ENCODE results near the gene HTRA1.
A peak's percentile ranks its signal among the peaks of the same experiment; 100 is the strongest.

HTRA1 gene

DNA sequence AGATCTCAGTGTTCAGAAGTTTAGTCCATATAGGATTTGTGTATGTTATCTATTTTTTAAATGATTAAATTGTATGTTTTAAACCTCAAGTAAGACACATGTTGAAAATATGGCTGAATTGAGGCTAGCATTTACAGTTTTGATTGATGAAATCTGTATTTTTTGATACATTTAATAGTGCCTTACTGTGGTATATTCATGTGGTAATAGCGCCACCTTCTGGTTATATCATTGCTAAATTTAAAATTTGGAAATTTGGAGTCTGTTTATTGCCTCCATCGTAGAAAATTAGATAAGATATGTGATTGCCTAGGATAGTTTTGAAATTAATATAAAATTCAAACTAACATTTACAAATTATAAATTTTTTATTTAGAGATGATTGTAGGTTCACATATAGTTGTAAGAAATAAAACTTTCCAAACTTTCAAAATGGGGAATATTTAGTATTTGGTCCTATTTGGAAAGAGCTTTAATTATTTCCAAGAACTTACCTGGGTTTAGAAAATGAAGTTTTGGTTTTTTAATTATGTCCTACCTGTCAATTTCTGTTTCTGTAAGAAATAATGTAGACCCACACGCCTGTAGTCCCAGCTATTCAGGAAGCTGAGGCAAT, 26.0 kb upstream of the HTRA1 start:
- H3K9me3 Mint-ChIP-seq: peaks cover 4% of the 10 kb centered on the region
- TF ChIP-seq, protein P1, sequence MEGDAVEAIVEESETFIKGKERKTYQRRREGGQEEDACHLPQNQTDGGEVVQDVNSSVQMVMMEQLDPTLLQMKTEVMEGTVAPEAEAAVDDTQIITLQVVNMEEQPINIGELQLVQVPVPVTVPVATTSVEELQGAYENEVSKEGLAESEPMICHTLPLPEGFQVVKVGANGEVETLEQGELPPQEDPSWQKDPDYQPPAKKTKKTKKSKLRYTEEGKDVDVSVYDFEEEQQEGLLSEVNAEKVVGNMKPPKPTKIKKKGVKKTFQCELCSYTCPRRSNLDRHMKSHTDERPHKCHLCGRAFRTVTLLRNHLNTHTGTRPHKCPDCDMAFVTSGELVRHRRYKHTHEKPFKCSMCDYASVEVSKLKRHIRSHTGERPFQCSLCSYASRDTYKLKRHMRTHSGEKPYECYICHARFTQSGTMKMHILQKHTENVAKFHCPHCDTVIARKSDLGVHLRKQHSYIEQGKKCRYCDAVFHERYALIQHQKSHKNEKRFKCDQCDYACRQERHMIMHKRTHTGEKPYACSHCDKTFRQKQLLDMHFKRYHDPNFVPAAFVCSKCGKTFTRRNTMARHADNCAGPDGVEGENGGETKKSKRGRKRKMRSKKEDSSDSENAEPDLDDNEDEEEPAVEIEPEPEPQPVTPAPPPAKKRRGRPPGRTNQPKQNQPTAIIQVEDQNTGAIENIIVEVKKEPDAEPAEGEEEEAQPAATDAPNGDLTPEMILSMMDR (IDR thresholded peaks at IDR 0.05; ENCODE audit: unreplicated experiment in 3 of 3): peak; percentile 64 to 80 (median 72)
- H3K36me3 Mint-ChIP-seq (ENCODE audit: low read depth): peaks cover 14% of the 10 kb centered on the region
- H3K4me3 Mint-ChIP-seq: no peak overlapping the region
- no peaks in the 10 kb centered on the region for H3K27me3 Mint-ChIP-seq (ENCODE audit: low read depth)
- no peaks in the 10 kb centered on the region for H3K4me1 Mint-ChIP-seq
- H3K27ac Mint-ChIP-seq: no peak overlapping the region

DNA sequence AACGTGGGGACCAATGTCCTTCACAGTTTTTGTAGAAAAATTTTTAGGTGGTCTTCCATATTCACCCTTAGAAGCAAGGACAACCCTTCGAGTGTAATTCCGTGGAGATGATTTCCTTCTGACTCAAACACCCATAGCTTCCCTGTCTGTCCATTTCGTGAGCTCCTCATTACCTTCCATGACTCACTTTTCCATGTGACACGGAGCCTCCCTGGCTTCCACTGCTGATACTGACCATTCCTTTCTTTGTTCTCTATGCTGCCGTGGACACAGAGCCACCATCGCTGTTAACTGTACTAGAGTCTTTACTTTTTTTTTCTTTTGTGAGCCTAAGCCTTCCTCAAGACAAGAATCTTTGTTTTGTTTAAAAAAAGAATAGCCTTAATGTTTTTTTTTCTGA, 19.4 kb upstream of the HTRA1 start:
- Mint-ChIP-seq H3K4me1 (no peaks in the 10 kb centered on the region), H3K27me3 (ENCODE audit: low read depth) (no peaks in the 10 kb centered on the region), H3K9me3 (peaks cover 12% of the 10 kb centered on the region), H3K36me3 (ENCODE audit: low read depth) (peaks cover 15% of the 10 kb centered on the region), H3K27ac (peak overlapping the region in 1 of 3 experiments; percentile 5), H3K4me3 (no peak overlapping the region)
- TF ChIP-seq, protein P1 (IDR thresholded peaks at IDR 0.05; ENCODE audit: unreplicated experiment in 3 of 3): no peak

DNA sequence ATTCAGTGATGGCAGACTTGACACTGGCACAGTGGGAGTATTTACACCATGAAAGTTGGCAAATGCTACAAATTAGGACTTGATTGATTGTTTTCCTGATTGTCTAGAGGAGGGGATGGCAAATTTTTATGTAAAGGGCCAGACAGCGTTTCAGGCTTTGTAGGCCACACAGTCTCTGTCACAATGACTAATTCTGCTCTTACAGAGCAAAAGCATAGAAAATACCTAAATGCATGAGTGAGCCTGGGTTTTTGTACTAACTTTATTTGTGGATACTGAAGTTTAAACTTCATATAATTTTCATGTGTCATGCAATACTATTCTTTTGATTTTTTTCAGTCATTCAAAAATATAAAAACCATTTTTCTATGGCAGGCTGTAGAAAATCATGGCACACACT, 15.9 kb upstream of the HTRA1 start:
- Mint-ChIP-seq H3K36me3 (ENCODE audit: low read depth) (peaks cover 7% of the 10 kb centered on the region), H3K4me1 (peaks cover 6% of the 10 kb centered on the region), H3K9me3 (peaks cover 8% of the 10 kb centered on the region), H3K4me3 (no peak overlapping the region), H3K27me3 (ENCODE audit: low read depth) (no peaks in the 10 kb centered on the region), H3K27ac (no peak overlapping the region)
- TF ChIP-seq, protein P1 (IDR thresholded peaks at IDR 0.05; ENCODE audit: unreplicated experiment in 3 of 3): no peak

DNA sequence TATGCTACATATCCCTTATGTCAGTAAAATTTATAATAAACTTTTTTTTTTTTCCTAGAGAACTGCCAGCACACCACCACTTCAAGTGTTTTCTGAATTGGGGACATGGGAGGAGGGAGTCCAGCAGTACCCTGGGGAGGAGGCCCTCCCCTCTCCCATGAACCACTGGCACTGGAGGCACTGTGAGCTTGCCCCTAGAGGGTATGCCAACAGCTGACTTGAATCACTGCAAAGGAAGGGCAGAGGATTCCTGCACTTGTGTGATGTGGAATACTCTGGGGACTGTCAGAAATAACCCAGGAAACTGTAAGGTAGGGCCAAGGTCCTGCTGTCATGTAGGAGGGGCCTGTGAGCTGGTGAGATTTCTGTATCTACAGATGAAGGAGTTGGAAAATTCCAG, 15.4 kb upstream of the HTRA1 start:
- H3K4me3 Mint-ChIP-seq: no peak overlapping the region
- peaks cover 8% of the 10 kb centered on the region for H3K9me3 Mint-ChIP-seq
- peaks cover 10% of the 10 kb centered on the region for H3K4me1 Mint-ChIP-seq
- H3K27me3 Mint-ChIP-seq (ENCODE audit: low read depth): peaks cover 2% of the 10 kb centered on the region
- H3K36me3 Mint-ChIP-seq (ENCODE audit: low read depth): peaks cover 7% of the 10 kb centered on the region
- H3K27ac Mint-ChIP-seq: no peak overlapping the region
- TF ChIP-seq, protein P1 (IDR thresholded peaks at IDR 0.05; ENCODE audit: unreplicated experiment in 3 of 3): no peak

DNA sequence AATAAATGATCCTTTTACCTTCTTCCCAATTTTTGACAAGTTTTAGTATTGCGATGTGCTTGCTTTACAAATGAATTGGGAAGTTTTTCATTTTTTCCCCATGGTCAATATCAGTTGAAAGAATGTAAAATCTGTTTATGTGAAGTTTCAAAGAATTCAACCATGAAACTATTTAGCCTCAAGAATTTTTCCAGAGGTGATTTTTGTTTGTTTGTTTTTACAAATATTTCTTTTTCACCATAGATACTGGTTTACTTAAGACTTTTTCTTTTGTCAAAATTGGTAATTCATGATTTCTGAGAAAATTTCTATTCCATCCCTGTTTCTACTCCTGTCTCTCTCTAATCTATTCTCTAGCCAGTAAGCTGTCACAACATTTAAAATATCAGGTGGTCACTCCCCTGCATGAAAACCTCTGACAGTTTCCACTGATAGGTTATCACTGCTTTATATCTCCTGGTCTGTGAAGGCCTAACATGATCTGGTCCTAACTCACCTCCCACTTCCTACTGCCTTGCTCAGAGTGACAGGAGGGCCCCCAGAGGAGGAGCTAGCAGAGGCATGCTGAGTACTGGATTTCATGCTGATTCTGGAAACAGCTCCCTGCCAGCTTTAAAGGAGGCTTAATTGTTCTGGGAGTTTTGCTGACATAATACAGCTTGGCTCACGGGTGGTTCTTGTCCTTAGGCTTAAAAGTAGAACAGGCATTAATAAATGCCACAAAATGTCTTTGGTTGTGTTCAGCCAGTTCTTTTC, 14.5 kb upstream of the HTRA1 start:
- Mint-ChIP-seq H3K27ac (peak overlapping the region in 2 of 3 experiments; percentile 70), H3K4me3 (peak overlapping the region in 1 of 3 experiments; percentile 8), H3K36me3 (ENCODE audit: low read depth) (peaks cover 7% of the 10 kb centered on the region), H3K27me3 (ENCODE audit: low read depth) (peaks cover 6% of the 10 kb centered on the region), H3K9me3 (peaks cover 8% of the 10 kb centered on the region), H3K4me1 (peaks cover 10% of the 10 kb centered on the region)
- TF ChIP-seq, protein P1 (IDR thresholded peaks at IDR 0.05; ENCODE audit: unreplicated experiment in 3 of 3): no peak

Data from nephron (organoid).